ENCODE data around the gene CRACR2A.

The CRACR2A gene

DNA sequence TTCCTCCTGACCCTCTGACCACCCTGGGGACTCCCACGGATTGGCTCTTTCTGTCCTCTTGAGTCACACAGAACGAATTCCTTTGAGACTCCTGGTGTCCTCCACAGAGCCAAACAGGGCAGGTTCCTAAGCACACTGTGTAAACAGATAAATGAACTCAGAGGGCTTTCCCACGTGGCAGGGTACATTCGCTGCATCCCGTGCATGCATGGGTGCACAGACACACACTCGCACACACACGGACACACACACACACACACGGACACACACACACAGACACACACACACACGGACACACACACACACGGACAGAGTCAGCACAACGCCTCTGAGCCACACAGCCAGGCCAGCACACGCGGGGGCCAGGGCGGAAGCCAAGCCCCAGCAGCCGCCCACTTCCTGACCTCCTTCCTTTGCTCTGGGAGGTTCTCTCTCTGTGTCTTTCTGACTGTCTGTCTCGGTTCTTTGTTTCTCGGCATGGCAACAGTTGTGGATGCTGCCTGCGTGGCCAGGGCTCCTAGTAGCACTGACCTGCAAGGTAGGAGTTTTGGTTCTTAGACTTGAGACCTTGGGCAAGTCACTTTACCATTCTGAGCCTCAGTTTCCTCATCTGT lies 706 bp downstream of the CRACR2A start:
- peak; percentile 52 for DNase-seq (ENCODE audit: low spot score)

- no peak for DNase-seq (ENCODE audit: low spot score)
These were observed 1.5 kb downstream of the CRACR2A start for GRCh38 chr12:3751151-3752095.

DNA sequence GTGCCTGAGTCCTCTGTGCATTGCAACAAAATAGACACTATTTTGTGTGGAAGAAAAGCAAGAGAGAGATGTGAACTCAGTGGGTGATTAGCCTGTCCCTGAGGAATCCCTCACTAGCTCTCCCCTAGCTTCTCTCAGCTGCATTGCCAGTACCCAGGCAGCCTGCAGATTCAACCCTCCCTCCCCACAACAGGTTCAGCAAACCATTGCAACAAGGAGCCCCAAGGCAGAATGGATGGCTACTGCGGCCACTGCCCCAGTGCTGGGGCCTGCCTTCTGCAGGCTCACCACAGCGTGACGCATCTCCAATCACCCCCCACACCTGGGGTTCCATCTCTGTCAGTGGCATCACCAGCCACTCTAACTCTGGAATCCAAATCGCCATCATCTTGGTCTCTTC lies 2.3 kb downstream of the CRACR2A start:
- no peak for DNase-seq (ENCODE audit: low spot score)

DNA sequence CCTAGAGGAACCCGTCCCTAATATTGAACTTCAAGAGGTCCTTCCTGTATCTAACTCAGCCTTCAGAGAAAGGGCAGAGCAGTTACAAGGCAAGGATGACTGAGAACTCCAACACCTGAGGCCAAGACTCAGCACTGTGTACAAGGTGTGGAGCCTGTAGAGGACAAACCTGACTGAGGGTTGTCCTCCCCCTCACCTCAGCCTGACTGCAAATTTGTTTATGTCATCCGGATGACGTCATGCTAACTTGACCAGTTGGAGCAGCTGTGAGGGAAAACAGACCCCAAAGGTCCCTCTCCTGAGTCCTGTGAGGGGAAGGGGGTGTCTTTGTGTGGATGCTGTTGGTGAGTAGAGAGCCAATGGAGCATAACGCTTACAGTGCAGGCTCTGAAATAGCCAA lies 4.3 kb downstream of the CRACR2A start:
- DNase-seq (ENCODE audit: low spot score) = no peak

DNA sequence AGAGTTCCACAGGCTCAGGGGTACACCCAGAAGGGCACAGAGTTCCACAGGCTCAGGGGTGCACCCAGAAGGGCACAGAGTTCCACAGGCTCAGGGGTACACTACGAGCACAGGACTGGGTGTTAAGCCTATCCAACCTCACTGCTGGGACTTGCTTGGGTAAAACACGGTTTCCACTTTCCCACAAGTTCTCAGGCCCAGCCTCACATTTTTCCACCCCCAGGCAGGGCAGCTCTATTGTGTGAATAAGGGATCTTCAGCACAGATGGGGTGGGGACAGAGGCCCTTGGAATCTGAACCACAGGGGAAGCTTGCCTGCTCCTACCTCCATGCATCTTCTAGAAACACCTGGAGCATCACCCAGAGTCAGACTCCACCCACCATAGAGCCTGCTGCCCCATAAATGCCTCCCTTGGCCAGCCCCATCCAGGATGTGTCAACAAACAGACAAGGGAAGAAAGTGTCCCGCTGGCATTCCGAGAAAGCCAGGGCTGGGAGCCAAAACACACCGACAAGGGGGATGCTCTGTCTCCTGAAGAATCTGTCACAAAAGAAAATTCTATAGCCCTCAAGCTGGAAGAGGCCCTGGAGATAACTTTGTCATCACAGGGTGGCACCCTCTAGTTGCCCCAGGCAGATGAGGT lies 4.8 kb downstream of the CRACR2A start:
- DNase-seq (ENCODE audit: low spot score) = no peak

- no peak for DNase-seq (ENCODE audit: low spot score)
These were observed 5.4 kb downstream of the CRACR2A start for GRCh38 chr12:3747543-3747942.

GRCh38 chr12:3746758-3747157 lies 6.2 kb downstream of the CRACR2A start:
- DNase-seq (ENCODE audit: low spot score) = no peak

DNA sequence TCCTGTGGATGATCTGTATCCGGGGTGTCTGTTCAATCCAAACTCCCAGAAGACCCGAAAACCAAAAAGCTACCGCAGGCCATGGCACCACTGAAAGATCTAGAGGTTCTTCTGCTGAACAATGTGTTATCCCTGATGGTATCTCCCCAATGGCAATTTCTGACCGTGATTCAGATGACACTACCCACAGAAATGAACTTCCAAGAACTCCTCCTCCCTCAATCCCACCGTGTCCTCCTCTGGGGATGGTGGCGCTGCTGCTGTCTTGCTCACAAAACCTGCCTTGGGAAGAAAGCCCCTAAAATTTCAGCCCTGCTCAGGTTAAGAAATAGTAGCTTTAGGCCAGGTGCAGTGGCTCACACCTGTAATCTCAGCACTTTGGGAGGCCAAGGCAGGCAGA lies 7.8 kb downstream of the CRACR2A start:
- no peak for DNase-seq (ENCODE audit: low spot score)

- DNase-seq (ENCODE audit: low spot score) = no peak
These were observed 8.5 kb downstream of the CRACR2A start for GRCh38 chr12:3744229-3744901.

- DNase-seq (ENCODE audit: low spot score) = peak; percentile 30
These were observed 9.1 kb downstream of the CRACR2A start for GRCh38 chr12:3743803-3744202.

GRCh38 chr12:3741882-3742672 lies 10.8 kb downstream of the CRACR2A start:
- no peak for DNase-seq (ENCODE audit: low spot score)

DNA sequence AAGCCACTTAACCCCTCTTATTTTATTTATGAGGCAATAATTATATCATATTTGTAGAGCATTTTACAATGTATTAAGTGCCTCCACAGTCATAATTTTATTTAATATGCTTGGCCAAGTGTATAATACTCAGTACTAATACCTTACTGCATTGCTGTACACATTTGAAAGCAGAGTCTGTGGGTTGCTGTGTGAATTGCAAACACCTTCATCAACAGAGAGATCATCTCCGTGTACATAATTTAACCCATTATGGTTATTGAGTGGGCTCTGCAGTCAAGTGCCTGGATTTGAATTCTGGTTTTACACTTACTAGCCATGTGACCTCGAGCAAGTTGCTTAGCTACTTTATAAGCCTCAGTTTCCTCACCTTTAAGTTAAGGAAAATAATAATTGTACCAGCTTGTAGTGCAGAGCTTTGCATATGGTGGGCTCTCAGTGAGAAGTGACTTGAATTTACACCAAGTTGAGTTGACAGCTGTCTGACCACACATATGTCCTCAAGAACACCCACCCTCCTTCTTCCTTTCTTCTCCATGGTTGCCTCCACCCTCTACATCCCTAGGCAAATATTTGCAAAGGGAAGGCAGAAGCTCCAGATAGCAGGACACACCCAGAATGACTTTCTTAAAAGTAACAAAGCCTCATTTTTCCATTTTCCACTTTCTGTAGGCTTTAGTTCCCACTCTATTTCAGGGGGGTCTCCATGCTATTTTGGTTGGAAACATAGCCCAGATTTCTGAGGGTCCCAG lies 12.3 kb downstream of the CRACR2A start:
- DNase-seq (ENCODE audit: low spot score) = no peak

- DNase-seq (ENCODE audit: low spot score) = no peak
These were observed 17.5 kb downstream of the CRACR2A start for GRCh38 chr12:3735432-3735831.

DNA sequence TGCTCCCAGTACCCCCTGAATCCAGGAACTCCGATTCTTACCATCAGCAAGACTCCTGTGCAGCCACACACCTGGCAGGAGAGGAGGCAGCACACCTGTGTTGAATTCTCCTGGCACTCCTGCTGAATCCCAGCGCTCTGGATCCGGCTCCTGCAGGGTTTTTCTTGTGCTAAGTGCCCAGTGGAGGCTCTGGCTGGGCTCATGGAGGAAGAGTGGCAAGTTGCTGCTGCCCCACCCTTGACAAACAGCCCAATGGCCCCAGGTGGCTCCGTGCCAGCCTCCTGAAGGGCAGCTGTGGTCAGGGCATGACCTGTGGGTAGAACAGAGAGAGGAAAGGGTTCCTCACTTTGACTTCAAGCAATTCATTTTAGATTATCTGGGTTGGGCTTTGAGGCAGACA lies 20.0 kb downstream of the CRACR2A start:
- DNase-seq (ENCODE audit: low spot score) = no peak

- no peak for DNase-seq (ENCODE audit: low spot score)
These were observed 22.8 kb downstream of the CRACR2A start for GRCh38 chr12:3730111-3730510.

GRCh38 chr12:3728686-3729085 lies 24.2 kb downstream of the CRACR2A start:
- no peak for DNase-seq (ENCODE audit: low spot score)

- DNase-seq (ENCODE audit: low spot score) = no peak
These were observed 24.9 kb downstream of the CRACR2A start for GRCh38 chr12:3727877-3728632.

DNA sequence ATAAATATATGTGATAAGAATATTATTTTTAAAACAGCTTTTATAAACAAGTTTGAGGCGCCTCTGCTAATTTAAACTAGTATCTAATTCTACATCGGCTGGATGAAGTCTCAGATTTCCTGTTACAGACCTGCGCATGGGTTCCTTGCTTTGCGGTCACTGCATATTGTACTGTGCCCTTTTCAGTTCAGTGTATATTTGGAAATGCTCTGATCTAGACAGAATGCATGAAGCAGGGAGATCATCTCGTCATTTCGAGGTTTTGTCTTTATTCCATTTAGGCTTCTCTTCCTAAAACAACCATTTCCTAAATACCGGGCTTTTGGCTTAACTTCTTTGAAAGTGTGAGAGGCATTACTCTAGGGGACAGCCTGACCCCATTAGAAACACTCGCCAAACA lies 25.6 kb downstream of the CRACR2A start:
- DNase-seq (ENCODE audit: low spot score) = no peak

DNA sequence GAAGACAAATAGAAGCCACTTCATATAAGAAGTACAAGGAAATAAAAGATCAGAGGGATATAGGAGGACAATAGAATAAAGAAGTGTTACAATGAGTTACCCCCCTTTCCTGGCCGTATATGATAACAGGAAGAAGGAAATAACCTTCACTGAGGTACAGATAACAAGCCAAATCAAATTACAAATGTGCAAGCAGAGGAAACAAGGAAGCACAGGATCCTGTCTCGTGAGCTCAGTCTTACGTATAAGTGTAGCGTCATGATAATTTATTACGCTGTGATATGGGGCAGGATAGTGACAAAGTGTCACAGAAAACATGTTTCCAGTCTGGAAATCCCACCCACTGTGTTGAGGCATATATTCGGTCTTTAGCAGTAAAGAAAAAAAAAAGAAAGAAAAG lies 26.5 kb downstream of the CRACR2A start:
- DNase-seq (ENCODE audit: low spot score) = no peak
